ENCODE measurements around the gene EFNB2. TPM values are rescaled to one million over a fixed set of nuclear protein-coding genes. Genes with fewer than 3 reads are reported as not detected.

Gene EFNB2
- total RNA-seq, 2 donors from 2014 or later = not detected

DNA sequence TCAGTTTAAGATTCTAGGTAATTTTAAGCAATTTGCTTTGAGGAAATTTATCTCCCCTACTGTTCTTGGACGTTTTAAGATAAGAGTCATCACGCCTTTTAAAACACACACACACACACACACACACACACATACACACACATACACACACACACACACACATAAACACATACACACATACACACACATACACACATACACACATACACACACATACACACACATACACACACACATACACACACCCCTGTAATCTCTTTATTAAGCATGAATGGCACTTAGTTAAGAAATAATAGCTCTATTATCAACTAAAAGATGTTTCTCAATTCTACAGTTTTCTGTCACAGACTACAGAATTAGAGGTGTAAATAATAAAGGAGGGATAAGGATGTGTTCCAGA, 49.2 kb downstream of the EFNB2 start:
- peaks cover 0 to 4% of the 10 kb centered on the region in 2 donors for H3K36me3 Mint-ChIP-seq
- no peak for ATAC-seq
- no peak for DNase-seq (ENCODE audit: low spot score in 2 of 2)
- no peak overlapping the region for H3K27ac Mint-ChIP-seq
- H3K9me3 Mint-ChIP-seq = peaks cover 0 to 6% of the 10 kb centered on the region in 2 donors

DNA sequence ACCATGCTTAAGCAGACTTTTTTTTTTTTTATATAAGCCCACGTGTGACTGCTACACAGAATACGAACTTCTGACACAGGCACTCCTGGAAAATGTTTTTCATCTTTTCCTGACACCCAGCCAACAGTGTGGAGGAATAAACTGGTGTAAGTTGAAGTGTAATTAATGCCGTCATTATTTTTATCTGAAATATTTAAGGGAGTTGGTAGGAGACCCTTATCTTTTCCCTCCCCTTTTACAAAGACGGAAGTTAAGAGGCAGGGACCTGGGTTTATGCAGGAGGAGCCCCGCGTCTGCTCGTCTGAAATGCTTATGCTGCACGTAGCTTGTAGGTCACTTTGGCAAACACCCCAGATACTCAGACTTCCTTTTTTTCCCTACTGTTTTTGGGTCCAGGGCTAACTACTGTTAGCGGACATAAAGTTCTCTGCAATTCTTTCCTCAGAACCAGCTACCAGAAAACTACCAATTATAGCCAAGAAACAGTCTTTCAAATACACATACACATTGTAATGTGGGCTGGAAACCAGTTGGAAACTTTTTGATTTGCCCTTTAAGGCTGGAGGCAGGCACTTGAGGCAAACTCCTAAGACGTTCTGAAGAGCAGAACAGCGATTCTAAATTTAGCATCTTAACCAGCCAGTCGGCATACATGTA, 50.8 kb downstream of the EFNB2 start:
- ATAC-seq (no peak), DNase-seq (ENCODE audit: low spot score in 2 of 2) (no peak)
- peaks cover 0 to 4% of the 10 kb centered on the region in 2 donors for H3K36me3 Mint-ChIP-seq
- H3K27ac Mint-ChIP-seq = no peak overlapping the region
- H3K9me3 Mint-ChIP-seq = peaks cover 0 to 6% of the 10 kb centered on the region in 2 donors

- DNase-seq (ENCODE audit: low spot score in 2 of 2) (no peak), ATAC-seq (no peak)
- H3K27ac Mint-ChIP-seq = no peak overlapping the region
- H3K9me3 Mint-ChIP-seq = peaks cover 0 to 6% of the 10 kb centered on the region in 2 donors
- H3K36me3 Mint-ChIP-seq = peaks cover 0 to 4% of the 10 kb centered on the region in 2 donors
Observed at GRCh38 chr13:106484084-106484483, 51.4 kb downstream of the EFNB2 start.

- no peak for DNase-seq (ENCODE audit: low spot score in 2 of 2)
- no peak for ATAC-seq
- peaks cover 0 to 6% of the 10 kb centered on the region in 2 donors for H3K9me3 Mint-ChIP-seq
Observed at GRCh38 chr13:106481919-106482318, 53.5 kb downstream of the EFNB2 start.

GRCh38 chr13:106480351-106480910, 55.0 kb downstream of the EFNB2 start:
- DNase-seq (ENCODE audit: low spot score in 2 of 2) (no peak), ATAC-seq (no peak)
- Mint-ChIP-seq H3K27ac (no peak overlapping the region), H3K36me3 (peaks cover 0 to 4% of the 10 kb centered on the region in 2 donors), H3K9me3 (peaks cover 0 to 6% of the 10 kb centered on the region in 2 donors)

More at GRCh38 chr13:106481919-106482318, 53.5 kb downstream of the EFNB2 start:
- peaks cover 0 to 4% of the 10 kb centered on the region in 2 donors for H3K36me3 Mint-ChIP-seq
- H3K27ac Mint-ChIP-seq = no peak overlapping the region

DNA sequence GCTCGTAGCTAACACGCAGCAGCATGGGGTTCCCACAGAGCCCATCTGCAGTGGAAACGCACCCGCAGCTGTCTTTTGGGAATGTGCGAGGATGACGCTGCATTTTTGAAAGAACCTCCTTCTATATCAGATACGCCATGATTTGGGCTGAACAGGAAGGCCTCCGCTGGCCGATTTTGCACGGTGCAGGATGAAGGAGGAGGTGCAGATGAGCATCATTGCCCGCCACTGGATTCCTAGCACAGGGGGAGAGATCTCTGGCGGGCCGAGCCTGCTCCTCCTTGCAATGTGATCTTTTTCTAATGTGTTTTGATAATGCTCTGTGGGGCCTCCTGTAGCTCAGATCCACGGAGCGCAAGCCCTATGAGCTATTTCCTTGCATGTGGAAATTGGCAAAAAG, 55.5 kb downstream of the EFNB2 start:
- H3K36me3 Mint-ChIP-seq = peaks cover 0 to 4% of the 10 kb centered on the region in 2 donors
- H3K27ac Mint-ChIP-seq = no peak overlapping the region
- ATAC-seq = no peak
- H3K9me3 Mint-ChIP-seq = peaks cover 0 to 6% of the 10 kb centered on the region in 2 donors
- no peak for DNase-seq (ENCODE audit: low spot score in 2 of 2)

GRCh38 chr13:106478116-106478515, 57.3 kb downstream of the EFNB2 start:
- Mint-ChIP-seq H3K9me3 (peaks cover 0 to 2% of the 10 kb centered on the region in 2 donors), H3K36me3 (peaks cover 0 to 4% of the 10 kb centered on the region in 2 donors), H3K27ac (no peak overlapping the region)
- DNase-seq (ENCODE audit: low spot score in 2 of 2) (no peak), ATAC-seq (no peak)

DNA sequence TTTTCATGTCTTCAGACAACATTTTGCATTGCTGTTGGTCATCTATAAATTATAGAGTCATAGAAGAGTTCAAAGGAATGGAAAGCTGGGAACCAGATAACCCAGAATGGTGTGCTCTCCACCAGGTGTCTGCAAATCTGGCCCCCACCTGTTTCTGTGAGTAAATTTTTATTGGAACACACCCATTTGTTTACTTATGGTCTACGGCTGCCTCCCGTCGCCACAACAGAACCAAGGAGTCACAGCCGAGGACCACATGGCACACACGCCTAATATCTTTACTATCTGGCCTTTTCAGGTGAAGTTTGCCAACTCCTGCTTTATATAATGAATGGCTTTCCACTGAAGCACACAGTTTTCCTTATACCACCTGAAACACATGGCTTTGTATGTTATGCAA, 58.2 kb downstream of the EFNB2 start:
- no peak for ATAC-seq
- Mint-ChIP-seq H3K27ac (no peak overlapping the region), H3K36me3 (no peaks in the 10 kb centered on the region), H3K9me3 (no peaks in the 10 kb centered on the region)
- no peak for DNase-seq (ENCODE audit: low spot score in 2 of 2)

DNA sequence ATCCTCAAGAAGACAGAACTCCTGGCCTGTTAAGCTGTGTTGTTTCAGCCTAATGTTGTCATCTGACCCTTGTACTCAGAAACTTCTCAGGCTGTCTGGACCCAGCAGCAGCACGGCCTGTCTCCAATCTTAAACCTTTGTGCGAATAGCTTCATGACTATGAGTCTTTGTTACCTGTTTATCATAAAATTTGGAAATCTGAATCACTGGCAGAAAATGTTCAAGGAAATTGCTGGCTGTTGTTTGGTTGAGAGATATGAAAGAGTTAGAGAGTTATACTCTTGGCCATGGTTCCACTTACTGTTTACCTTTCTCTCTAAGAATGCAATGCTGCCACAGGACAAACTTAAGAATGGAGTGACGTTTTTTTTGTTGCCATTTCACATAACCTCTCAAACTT, 59.6 kb downstream of the EFNB2 start:
- Mint-ChIP-seq H3K9me3 (no peaks in the 10 kb centered on the region), H3K36me3 (no peaks in the 10 kb centered on the region), H3K27ac (no peak overlapping the region)
- DNase-seq (ENCODE audit: low spot score in 2 of 2) (no peak), ATAC-seq (no peak)

DNA sequence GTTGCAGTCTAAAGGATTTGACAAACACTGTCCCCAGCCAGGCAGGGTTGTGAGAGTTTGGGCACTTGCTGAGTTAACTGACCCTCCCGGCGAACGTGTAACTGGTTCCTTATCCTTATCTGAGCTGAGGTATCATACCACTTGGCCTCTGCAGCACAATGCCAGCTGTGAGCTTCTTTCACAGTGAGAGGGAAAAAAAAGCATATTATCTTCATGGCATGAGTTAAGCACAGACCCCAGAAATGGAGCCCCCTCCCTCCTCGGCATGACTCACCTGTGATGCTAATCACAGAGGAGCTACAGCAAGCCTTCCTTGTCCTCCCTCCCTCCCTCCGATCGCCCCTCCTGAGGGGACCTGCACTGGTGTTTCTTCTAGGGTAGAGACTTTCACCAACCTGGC, 60.5 kb downstream of the EFNB2 start:
- Mint-ChIP-seq H3K27ac (no peak overlapping the region), H3K9me3 (no peaks in the 10 kb centered on the region), H3K36me3 (no peaks in the 10 kb centered on the region)
- no peak for DNase-seq (ENCODE audit: low spot score in 2 of 2)
- no peak for ATAC-seq

GRCh38 chr13:106473154-106473553, 62.3 kb downstream of the EFNB2 start:
- Mint-ChIP-seq H3K9me3 (no peaks in the 10 kb centered on the region), H3K27ac (no peak overlapping the region), H3K36me3 (no peaks in the 10 kb centered on the region)
- ATAC-seq (no peak), DNase-seq (ENCODE audit: low spot score in 2 of 2) (no peak)

GRCh38 chr13:106472621-106473020, 62.8 kb downstream of the EFNB2 start:
- no peak for DNase-seq (ENCODE audit: low spot score in 2 of 2)
- Mint-ChIP-seq H3K9me3 (no peaks in the 10 kb centered on the region), H3K36me3 (no peaks in the 10 kb centered on the region), H3K27ac (no peak overlapping the region)
- no peak for ATAC-seq

DNA sequence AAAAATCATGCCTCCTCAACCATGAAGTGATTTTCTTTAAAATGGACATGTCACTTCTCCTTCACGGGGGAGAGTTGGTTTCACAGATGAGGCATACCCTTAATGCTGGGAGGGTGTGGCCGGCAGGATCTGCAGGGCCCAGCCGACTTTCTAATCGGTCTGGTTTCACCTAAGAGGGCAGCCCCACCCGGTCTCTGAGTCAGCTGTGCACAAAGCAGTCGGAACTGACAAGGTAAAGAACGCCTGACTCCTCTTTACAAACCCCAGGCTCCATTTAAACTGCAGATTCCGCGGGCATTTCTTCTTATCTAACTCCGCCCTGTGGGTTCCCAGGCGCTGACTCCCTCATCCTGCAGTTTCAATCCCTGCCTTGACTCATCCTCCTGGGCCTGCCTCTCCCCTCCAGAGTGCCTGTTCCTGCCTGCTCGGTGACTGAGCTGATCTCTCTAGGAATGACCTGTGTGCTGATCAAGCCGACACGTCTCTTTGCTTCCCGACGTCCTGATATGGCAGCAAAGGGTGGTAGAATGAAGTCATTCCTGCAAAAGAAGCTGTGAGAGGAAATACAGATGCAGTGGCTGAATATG, 63.4 kb downstream of the EFNB2 start:
- Mint-ChIP-seq H3K9me3 (no peaks in the 10 kb centered on the region), H3K36me3 (no peaks in the 10 kb centered on the region), H3K27ac (no peak overlapping the region)
- DNase-seq (ENCODE audit: low spot score in 2 of 2) = no peak
- no peak for ATAC-seq

GRCh38 chr13:106470576-106470975, 64.9 kb downstream of the EFNB2 start:
- Mint-ChIP-seq H3K9me3 (no peaks in the 10 kb centered on the region), H3K36me3 (no peaks in the 10 kb centered on the region), H3K27ac (no peak overlapping the region)
- DNase-seq (ENCODE audit: low spot score in 2 of 2) = no peak
- no peak for ATAC-seq

- no peak for DNase-seq (ENCODE audit: low spot score in 2 of 2)
- H3K27ac Mint-ChIP-seq = no peak overlapping the region
- H3K9me3 Mint-ChIP-seq = no peaks in the 10 kb centered on the region
- no peaks in the 10 kb centered on the region for H3K36me3 Mint-ChIP-seq
- ATAC-seq = no peak
Observed at GRCh38 chr13:106468744-106469590, 66.5 kb downstream of the EFNB2 start.

DNA sequence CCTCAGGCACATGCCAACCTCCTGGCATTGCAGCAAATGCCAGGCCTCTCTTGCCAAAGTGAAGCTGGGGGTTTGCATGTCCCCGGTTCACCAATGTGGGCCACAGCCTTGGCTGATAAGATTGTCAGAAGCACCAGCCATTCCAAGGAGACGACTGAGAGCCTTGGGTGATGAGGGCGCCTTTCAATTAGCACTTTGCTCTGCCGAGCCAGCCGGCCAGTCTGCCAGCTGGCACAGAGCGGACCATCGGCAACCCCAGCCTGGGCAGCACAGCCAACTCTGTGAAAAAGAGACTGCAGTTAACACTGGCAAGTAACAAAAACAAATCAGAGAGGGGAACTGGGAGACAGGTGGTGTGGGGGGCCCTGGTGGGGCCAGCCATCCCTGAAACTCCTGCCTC, 67.3 kb downstream of the EFNB2 start:
- DNase-seq (ENCODE audit: low spot score in 2 of 2) (no peak), ATAC-seq (no peak)
- Mint-ChIP-seq H3K9me3 (no peaks in the 10 kb centered on the region), H3K27ac (no peak overlapping the region), H3K36me3 (no peaks in the 10 kb centered on the region)
